OCI-LY1 (cell line): ENCODE measurements around the gene RUNX3.

Source experiments
- H2AFZ ChIP-seq: fragments of 200-600 bp; sonication (generic), shearing (Covaris generic); 2 replicates; pipeline ENCODE4 v1.6.0; 2014; ENCODE audit warnings: antibody characterized with exemption, mild to moderate bottlenecking, low read length
- H3F3A ChIP-seq: fragments of 200-600 bp; sonication (generic), shearing (Covaris generic); 2 replicates; pipeline ENCODE4 v1.6.0; 2014; ENCODE audit warnings: mild to moderate bottlenecking, antibody characterized with exemption, low read length, moderate library complexity; ENCODE audit not compliant: insufficient read depth
- H3K27ac ChIP-seq: fragments of 200-600 bp; sonication (generic); 2 replicates; pipeline ENCODE4 v1.5.1; 2014; ENCODE audit warnings: low read length, mixed run types, mild to moderate bottlenecking, low read depth; ENCODE audit not compliant: poor library complexity, severe bottlenecking
- H3K27me3 ChIP-seq: fragments of 200-600 bp; sonication (generic); 2 replicates; pipeline ENCODE4 v1.6.0; 2014; ENCODE audit warnings: antibody characterized with exemption, mild to moderate bottlenecking, low read length, moderate library complexity; ENCODE audit not compliant: insufficient read depth
- H3K36me3 ChIP-seq: fragments of 200-600 bp; sonication (generic); 2 replicates; pipeline ENCODE4 v1.6.1; 2014; ENCODE audit warnings: mild to moderate bottlenecking, antibody characterized with exemption, low read length, moderate library complexity, mixed read lengths; ENCODE audit not compliant: insufficient read depth
- H3K4me1 ChIP-seq: fragments of 200-600 bp; sonication (generic); 2 replicates; pipeline ENCODE4 v1.5.1; 2014; ENCODE audit warnings: mild to moderate bottlenecking, low read length, moderate library complexity; ENCODE audit not compliant: insufficient read depth, severe bottlenecking
- H3K4me2 ChIP-seq: fragments of 200-600 bp; sonication (generic), shearing (Covaris generic); 2 replicates; pipeline ENCODE4 v1.6.1; 2014; ENCODE audit warnings: low read length
- H3K4me3 ChIP-seq: fragments of 200-600 bp; sonication (generic); 2 replicates; pipeline ENCODE4 v1.5.1; 2014; ENCODE audit warnings: low read length, low read depth, mild to moderate bottlenecking, mixed read lengths; ENCODE audit not compliant: poor library complexity, severe bottlenecking
- H3K79me2 ChIP-seq: fragments of 200-600 bp; shearing (Covaris generic); 2 replicates; pipeline ENCODE4 v1.6.1; 2016; ENCODE audit warnings: mixed run types, low read length, mixed read lengths; ENCODE audit not compliant: insufficient read depth
- H3K9ac ChIP-seq: fragments of 200-600 bp; sonication (generic), shearing (Covaris generic); 2 replicates; pipeline ENCODE4 v1.6.1; 2014; ENCODE audit warnings: mild to moderate bottlenecking, low read length, mixed read lengths
- H3K9me2 ChIP-seq: fragments of 200-600 bp; sonication (generic), shearing (Covaris generic); 2 replicates; pipeline ENCODE4 v1.6.1; 2014; ENCODE audit warnings: low read depth, mild to moderate bottlenecking, low read length, mixed read lengths
- H3K9me3 ChIP-seq: fragments of 200-600 bp; shearing (Covaris generic); 2 replicates; pipeline ENCODE4 v1.6.1; 2014; ENCODE audit warnings: low read length, mixed read lengths
- H4K20me1 ChIP-seq: fragments of 200-600 bp; sonication (generic), shearing (Covaris generic); 2 replicates; pipeline ENCODE4 v1.6.0; 2016; ENCODE audit warnings: mild to moderate bottlenecking, low read length; ENCODE audit not compliant: insufficient read depth
- EZH2 ChIP-seq: fragments of 200-600 bp; sonication (generic), shearing (Covaris generic); IDR thresholded peaks from 2 replicates; pipeline ENCODE4 v1.8.0; 2017; ENCODE audit warnings: borderline replicate concordance, mixed run types, mild to moderate bottlenecking, antibody characterized with exemption, low read length, moderate library complexity, mixed read lengths
- TF ChIP-seq, protein P1 (sequence below): fragments of 200-600 bp; sonication (generic), shearing (Covaris generic); IDR thresholded peaks from 2 replicates; pipeline ENCODE4 v1.5.1; 2017; ENCODE audit warnings: mild to moderate bottlenecking, antibody characterized with exemption, low read length, moderate library complexity, mixed read lengths

RUNX3 gene

GRCh38 chr1:24868016-24868875 lies 61.8 kb downstream of the RUNX3 start:
- TF ChIP-seq, protein P1, sequence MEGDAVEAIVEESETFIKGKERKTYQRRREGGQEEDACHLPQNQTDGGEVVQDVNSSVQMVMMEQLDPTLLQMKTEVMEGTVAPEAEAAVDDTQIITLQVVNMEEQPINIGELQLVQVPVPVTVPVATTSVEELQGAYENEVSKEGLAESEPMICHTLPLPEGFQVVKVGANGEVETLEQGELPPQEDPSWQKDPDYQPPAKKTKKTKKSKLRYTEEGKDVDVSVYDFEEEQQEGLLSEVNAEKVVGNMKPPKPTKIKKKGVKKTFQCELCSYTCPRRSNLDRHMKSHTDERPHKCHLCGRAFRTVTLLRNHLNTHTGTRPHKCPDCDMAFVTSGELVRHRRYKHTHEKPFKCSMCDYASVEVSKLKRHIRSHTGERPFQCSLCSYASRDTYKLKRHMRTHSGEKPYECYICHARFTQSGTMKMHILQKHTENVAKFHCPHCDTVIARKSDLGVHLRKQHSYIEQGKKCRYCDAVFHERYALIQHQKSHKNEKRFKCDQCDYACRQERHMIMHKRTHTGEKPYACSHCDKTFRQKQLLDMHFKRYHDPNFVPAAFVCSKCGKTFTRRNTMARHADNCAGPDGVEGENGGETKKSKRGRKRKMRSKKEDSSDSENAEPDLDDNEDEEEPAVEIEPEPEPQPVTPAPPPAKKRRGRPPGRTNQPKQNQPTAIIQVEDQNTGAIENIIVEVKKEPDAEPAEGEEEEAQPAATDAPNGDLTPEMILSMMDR = no peak
- TF ChIP-seq EZH2 = no peak
- Histone ChIP-seq H3K4me1 (peaks cover 6% of the 10 kb centered on the region), H3K9ac (no peak overlapping the region), H3K27me3 (peaks cover 3% of the 10 kb centered on the region), H2AFZ (no peak overlapping the region), H3F3A (no peaks in the 10 kb centered on the region), H4K20me1 (no peaks in the 10 kb centered on the region), H3K4me3 (no peak overlapping the region), H3K79me2 (no peaks in the 10 kb centered on the region), H3K9me3 (no peaks in the 10 kb centered on the region), H3K36me3 (no peaks in the 10 kb centered on the region), H3K9me2 (no peaks in the 10 kb centered on the region), H3K4me2 (no peak overlapping the region), H3K27ac (no peak overlapping the region)

DNA sequence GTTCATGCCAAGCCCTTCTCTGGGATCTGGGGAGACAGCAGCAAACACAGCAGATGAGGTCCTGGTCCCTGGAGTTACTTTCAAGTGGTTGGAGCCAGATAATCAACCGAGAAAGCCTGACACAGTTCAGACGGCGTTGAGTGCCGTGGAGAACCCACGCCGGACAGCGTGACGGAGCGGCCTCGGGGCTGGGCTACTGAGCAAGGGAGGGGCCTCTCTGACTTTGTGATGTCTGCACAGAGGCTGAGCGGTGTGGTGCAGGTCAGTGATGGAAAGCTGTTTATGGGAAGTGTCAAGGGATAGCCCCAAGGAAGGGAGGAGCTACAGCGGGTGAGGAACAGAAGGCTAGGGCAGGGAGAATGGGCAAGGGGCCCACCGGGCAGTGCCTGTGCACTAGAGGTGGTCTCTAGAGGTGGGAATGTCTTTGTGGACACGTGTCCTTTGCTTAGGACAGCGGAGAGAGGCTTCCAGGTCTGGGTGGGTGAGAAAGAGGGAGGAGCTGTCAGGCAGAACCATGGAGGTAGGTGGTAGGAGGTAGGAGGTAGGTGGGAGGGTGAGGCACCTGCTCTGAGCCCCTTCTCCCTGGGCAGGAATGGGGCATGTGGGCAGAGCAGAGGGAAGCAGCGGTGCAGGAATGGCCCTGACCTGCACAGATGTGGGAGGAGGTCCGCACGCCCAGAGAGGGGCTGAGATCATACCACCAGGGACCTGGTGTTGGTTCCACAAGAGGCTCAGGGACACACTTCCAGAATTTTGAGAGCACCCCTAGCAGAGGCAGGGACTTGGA lies 62.8 kb downstream of the RUNX3 start:
- H3K27ac ChIP-seq = no peak overlapping the region
- H3K79me2 ChIP-seq = no peaks in the 10 kb centered on the region
- H3K4me3 ChIP-seq = no peak overlapping the region
- no peak overlapping the region for H3K9ac ChIP-seq
- no peaks in the 10 kb centered on the region for H3K36me3 ChIP-seq
- H3K9me3 ChIP-seq = no peaks in the 10 kb centered on the region
- no peaks in the 10 kb centered on the region for H3K9me2 ChIP-seq
- no peak overlapping the region for H2AFZ ChIP-seq
- peaks cover 3% of the 10 kb centered on the region for H3K27me3 ChIP-seq
- no peak overlapping the region; the same call in 1 of the 2 replicates for H3K4me2 ChIP-seq
- peaks cover 6% of the 10 kb centered on the region for H3K4me1 ChIP-seq
- TF ChIP-seq, protein P1 = no peak
- TF ChIP-seq EZH2 = no peak
- no peaks in the 10 kb centered on the region for H4K20me1 ChIP-seq
- H3F3A ChIP-seq = no peaks in the 10 kb centered on the region

DNA sequence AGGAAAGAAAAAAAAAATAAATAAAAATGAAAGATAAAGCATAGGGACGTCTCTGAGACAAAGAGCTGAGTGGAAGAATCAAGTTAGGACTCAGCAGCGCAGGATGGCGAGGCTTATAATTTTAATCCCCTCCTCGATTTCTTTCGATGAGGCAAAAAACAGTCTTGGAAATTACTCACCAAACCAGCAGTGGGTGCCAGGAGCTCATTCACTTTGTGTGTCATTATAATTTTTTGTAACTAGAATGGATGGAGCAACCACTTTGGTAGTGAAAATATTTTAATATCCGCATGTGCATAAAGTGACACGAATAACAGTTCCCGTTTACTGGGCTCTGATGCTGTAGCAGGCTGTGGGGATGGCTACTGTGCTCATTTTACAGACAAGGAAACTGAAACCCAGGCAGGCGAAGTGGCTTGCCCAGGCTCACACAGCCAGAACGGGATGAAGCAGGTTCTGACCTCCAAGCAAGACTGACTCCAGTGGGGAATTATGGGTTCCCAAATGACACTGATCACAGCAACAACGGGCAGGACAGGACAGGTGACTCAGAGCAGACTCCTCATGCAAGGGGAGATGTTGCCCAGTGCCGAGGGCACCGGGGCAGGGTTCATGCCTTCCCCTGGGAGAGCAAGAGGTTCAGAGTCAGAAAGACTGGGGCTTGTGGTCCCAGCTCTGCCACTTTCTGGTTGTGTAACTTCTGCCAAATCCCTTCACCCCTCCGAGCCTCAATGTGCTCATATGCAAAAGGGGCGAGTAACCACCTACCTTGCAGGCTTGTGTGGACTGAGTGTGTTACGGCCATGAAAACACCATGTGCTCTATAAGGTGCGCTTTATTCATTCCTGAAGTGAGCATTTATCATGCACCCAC lies 63.6 kb downstream of the RUNX3 start:
- Histone ChIP-seq H3K4me2 (no peak overlapping the region; the same call in 1 of the 2 replicates), H3K9me2 (no peaks in the 10 kb centered on the region), H3K27me3 (peaks cover 3% of the 10 kb centered on the region), H3K9ac (no peak overlapping the region), H3F3A (no peaks in the 10 kb centered on the region), H3K27ac (no peak overlapping the region), H3K36me3 (no peaks in the 10 kb centered on the region), H3K9me3 (no peaks in the 10 kb centered on the region), H3K4me1 (peaks cover 6% of the 10 kb centered on the region), H2AFZ (no peak overlapping the region), H3K79me2 (no peaks in the 10 kb centered on the region), H3K4me3 (no peak overlapping the region), H4K20me1 (no peaks in the 10 kb centered on the region)
- TF ChIP-seq, protein P1 = no peak
